ENCODE measurements around the gene CALR3.

- TF ChIP-seq, protein P1, sequence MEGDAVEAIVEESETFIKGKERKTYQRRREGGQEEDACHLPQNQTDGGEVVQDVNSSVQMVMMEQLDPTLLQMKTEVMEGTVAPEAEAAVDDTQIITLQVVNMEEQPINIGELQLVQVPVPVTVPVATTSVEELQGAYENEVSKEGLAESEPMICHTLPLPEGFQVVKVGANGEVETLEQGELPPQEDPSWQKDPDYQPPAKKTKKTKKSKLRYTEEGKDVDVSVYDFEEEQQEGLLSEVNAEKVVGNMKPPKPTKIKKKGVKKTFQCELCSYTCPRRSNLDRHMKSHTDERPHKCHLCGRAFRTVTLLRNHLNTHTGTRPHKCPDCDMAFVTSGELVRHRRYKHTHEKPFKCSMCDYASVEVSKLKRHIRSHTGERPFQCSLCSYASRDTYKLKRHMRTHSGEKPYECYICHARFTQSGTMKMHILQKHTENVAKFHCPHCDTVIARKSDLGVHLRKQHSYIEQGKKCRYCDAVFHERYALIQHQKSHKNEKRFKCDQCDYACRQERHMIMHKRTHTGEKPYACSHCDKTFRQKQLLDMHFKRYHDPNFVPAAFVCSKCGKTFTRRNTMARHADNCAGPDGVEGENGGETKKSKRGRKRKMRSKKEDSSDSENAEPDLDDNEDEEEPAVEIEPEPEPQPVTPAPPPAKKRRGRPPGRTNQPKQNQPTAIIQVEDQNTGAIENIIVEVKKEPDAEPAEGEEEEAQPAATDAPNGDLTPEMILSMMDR (IDR thresholded peaks at IDR 0.05) = no peak
- no peak for TF ChIP-seq POLR2A (IDR thresholded peaks at IDR 0.05; ENCODE audit: low read depth)
- TF ChIP-seq POLR2AphosphoS5 (IDR thresholded peaks at IDR 0.05) = no peak
These were observed 40.5 kb downstream of the CALR3 start for GRCh38 chr19:16455489-16455888.
